ENCODE measurements around the gene PSMB10. TPM values are rescaled to one million over a fixed set of nuclear protein-coding genes. Genes with fewer than 3 reads are reported as not detected.
"Not testable (repeated sequence)": the region's sequence is repeated elsewhere in the genome, so short reads cannot be mapped to it uniquely, and the experiment has no call there.

The PSMB10 gene
- total RNA-seq, 1 donor from 2014 or later = 51.9 TPM

DNA sequence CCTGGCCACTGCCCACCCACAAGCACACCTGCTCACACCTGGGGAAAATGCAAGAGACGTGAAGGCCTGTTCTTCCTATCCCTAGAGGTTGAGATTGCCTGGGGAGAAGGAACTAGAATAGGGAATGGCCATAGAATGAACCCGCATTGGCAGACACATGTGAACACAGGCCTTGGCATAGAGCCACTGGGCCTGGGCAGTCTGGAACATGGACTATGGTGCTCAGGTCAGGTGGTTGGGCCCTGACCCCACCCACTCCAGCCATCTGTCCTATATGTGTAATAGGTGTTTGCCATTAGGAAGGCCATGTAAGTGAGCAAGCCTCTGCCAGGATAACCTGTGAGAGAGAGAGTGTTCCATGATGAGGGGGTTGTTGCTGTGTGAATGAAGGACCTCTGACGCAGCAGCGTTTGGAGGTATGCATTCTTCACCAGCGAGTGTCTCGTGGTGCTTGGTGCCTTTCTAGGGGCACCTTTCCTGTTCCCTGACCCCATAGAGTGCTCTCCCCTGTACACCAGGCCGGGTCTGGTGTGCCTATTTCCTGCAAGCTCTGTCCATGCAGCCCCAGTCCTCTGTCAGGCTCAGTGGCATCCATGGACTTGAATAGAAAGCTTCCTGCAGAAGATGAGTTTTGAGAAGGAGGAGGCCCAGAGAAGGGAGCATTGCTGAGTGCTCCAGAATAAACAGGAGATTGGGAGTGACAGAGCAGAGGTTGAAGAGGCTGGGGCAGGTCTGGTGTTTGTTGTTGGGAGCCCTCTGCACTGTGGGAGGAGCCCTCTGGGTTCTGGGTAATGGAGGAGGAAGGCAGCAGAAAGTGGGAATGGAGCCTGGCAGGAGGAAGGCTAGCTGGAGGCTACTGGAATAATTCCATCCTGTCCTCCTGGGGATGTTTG lies 20.6 kb downstream of the PSMB10 start:
- Mint-ChIP-seq H3K4me1 (ENCODE audit: unreplicated experiment) (peaks cover 4% of the 10 kb centered on the region), H3K4me3 (no peak overlapping the region), H3K9me3 (no peaks in the 10 kb centered on the region), H3K27ac (peak overlapping the region; percentile 58), H3K36me3 (peaks cover 4% of the 10 kb centered on the region), H3K27me3 (no peaks in the 10 kb centered on the region)
- no peak for TF ChIP-seq CTCF (conservative IDR thresholded peaks at IDR 0.05)
- DNase-seq (ENCODE audit: extremely low spot score, unreplicated experiment) = no peak

DNA sequence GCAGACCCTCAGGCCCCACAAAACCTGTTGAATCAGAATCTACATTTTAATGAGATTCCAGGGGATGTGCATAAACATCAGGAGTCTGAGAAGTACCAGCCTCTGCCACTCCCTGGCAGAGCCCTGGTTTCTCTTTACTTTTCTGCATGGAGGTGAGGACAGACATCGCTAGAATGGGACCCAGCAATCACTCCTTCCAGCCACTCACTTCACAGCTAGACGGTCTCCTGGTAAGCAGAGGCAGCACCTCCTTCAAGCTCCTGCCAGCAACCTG lies 21.2 kb downstream of the PSMB10 start:
- H3K27me3 Mint-ChIP-seq; H3K36me3 Mint-ChIP-seq; H3K4me1 Mint-ChIP-seq (ENCODE audit: unreplicated experiment); DNase-seq (ENCODE audit: extremely low spot score, unreplicated experiment); H3K9me3 Mint-ChIP-seq; H3K4me3 Mint-ChIP-seq: not testable (repeated sequence)
- peak overlapping the region; percentile 58 for H3K27ac Mint-ChIP-seq

DNA sequence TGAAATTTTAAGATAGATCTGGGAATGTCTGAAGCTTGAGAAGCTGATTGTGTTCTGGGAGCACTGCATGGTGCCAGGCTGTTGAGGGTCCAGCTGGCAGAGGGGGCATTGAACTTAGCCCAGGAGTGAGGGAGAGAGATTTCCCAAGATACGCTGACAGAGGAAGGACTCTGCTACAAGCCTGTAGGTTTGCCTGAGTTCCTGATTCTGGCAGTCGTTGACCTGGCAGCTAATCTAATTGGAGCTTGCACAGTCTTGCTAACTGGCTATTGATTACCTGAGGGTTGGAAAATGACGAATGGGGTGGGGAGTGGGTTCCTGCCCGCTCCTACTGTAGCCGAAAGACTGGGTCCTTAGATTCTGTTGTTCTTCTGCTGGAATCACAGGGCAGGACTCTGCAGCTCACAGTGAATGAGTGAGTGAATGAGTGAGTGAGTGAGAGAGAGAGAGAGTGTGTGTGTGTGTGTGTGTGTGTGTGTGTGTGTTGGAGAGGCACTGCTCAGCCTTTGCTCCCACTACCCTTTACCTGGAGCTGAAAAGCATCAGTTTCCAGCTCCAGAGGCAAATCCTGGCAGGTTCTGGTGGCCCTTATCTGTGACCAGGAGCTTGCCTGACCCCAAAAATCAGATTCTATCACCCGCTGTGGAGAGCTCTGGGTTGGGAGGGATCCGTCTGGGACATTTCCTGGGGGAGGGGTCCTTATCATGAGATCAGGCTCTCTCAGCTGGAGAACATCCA lies 21.7 kb downstream of the PSMB10 start:
- Mint-ChIP-seq H3K4me3 (no peak overlapping the region), H3K36me3 (peaks cover 4% of the 10 kb centered on the region), H3K4me1 (ENCODE audit: unreplicated experiment) (peaks cover 4% of the 10 kb centered on the region), H3K9me3 (no peaks in the 10 kb centered on the region), H3K27me3 (no peaks in the 10 kb centered on the region), H3K27ac (peak overlapping the region; percentile 52)
- DNase-seq (ENCODE audit: extremely low spot score, unreplicated experiment) = no peak
- TF ChIP-seq CTCF (conservative IDR thresholded peaks at IDR 0.05) = no peak

GRCh38 chr16:67910158-67910557 lies 26.5 kb downstream of the PSMB10 start:
- no peak for TF ChIP-seq CTCF (conservative IDR thresholded peaks at IDR 0.05)
- no peak overlapping the region for H3K27ac Mint-ChIP-seq
- no peak overlapping the region for H3K4me3 Mint-ChIP-seq
- peaks cover 6% of the 10 kb centered on the region for H3K36me3 Mint-ChIP-seq
- DNase-seq (ENCODE audit: extremely low spot score, unreplicated experiment) = no peak
- no peaks in the 10 kb centered on the region for H3K27me3 Mint-ChIP-seq
- no peaks in the 10 kb centered on the region for H3K9me3 Mint-ChIP-seq
- no peaks in the 10 kb centered on the region for H3K4me1 Mint-ChIP-seq (ENCODE audit: unreplicated experiment)

- H3K9me3 Mint-ChIP-seq = no peaks in the 10 kb centered on the region
- no peak for TF ChIP-seq CTCF (conservative IDR thresholded peaks at IDR 0.05)
These were observed 27.5 kb downstream of the PSMB10 start for GRCh38 chr16:67909056-67909742.

More at GRCh38 chr16:67909056-67909742, 27.5 kb downstream of the PSMB10 start:
- no peak for DNase-seq (ENCODE audit: extremely low spot score, unreplicated experiment)
- H3K4me1 Mint-ChIP-seq (ENCODE audit: unreplicated experiment) = no peaks in the 10 kb centered on the region
- H3K4me3 Mint-ChIP-seq = no peak overlapping the region
- peaks cover 8% of the 10 kb centered on the region for H3K36me3 Mint-ChIP-seq
- no peak overlapping the region for H3K27ac Mint-ChIP-seq
- H3K27me3 Mint-ChIP-seq = no peaks in the 10 kb centered on the region
